ENCODE results near the gene NAV1.
A peak's percentile ranks its signal among the peaks of the same experiment; 100 is the strongest.

The NAV1 gene

GRCh38 chr1:201503397-201504176, 35.3 kb upstream of the NAV1 start:
- DNase-seq (ENCODE audit: low read depth): no peak

GRCh38 chr1:201504179-201504631, 34.7 kb upstream of the NAV1 start:
- no peak for DNase-seq (ENCODE audit: low read depth)

- DNase-seq (ENCODE audit: low read depth): no peak
Measured at GRCh38 chr1:201504799-201505502, 34.0 kb upstream of the NAV1 start.

- DNase-seq (ENCODE audit: low read depth): no peak
Measured at GRCh38 chr1:201505503-201505890, 33.4 kb upstream of the NAV1 start.

- no peak for DNase-seq (ENCODE audit: low read depth)
Measured at GRCh38 chr1:201506092-201506491, 32.8 kb upstream of the NAV1 start.

GRCh38 chr1:201506557-201507359, 32.2 kb upstream of the NAV1 start, which contains the start of gene CSRP1:
Gene CSRP1, minus strand, starts transcription at chr1:201507123. Its CDS starts 10,820 bp downstream, at chr1:201496303.
- peak; percentile 50 for DNase-seq (ENCODE audit: low read depth)

GRCh38 chr1:201507360-201507675, 31.6 kb upstream of the NAV1 start:
- no peak for DNase-seq (ENCODE audit: low read depth)

GRCh38 chr1:201508809-201509208, 30.1 kb upstream of the NAV1 start:
- no peak for DNase-seq (ENCODE audit: low read depth)

- no peak for DNase-seq (ENCODE audit: low read depth)
Measured at GRCh38 chr1:201509601-201510374, 29.1 kb upstream of the NAV1 start.

GRCh38 chr1:201510734-201511133, 28.2 kb upstream of the NAV1 start:
- no peak for DNase-seq (ENCODE audit: low read depth)

GRCh38 chr1:201511396-201511940, 27.5 kb upstream of the NAV1 start:
- no peak for DNase-seq (ENCODE audit: low read depth)

- DNase-seq (ENCODE audit: low read depth): no peak
Measured at GRCh38 chr1:201511941-201512539, 26.9 kb upstream of the NAV1 start.

GRCh38 chr1:201513498-201514243, 25.3 kb upstream of the NAV1 start:
- DNase-seq (ENCODE audit: low read depth): no peak

- DNase-seq (ENCODE audit: low read depth): no peak
Measured at GRCh38 chr1:201514466-201514865, 24.5 kb upstream of the NAV1 start.

- DNase-seq (ENCODE audit: low read depth): no peak
Measured at GRCh38 chr1:201515062-201515750, 23.7 kb upstream of the NAV1 start.

- DNase-seq (ENCODE audit: low read depth): no peak
Measured at GRCh38 chr1:201515895-201516294, 23.0 kb upstream of the NAV1 start.

- DNase-seq (ENCODE audit: low read depth): no peak
Measured at GRCh38 chr1:201516511-201517127, 22.3 kb upstream of the NAV1 start.

GRCh38 chr1:201517631-201518030, 21.3 kb upstream of the NAV1 start:
- no peak for DNase-seq (ENCODE audit: low read depth)

- DNase-seq (ENCODE audit: low read depth): no peak
Measured at GRCh38 chr1:201518071-201518470, 20.9 kb upstream of the NAV1 start.

Measured in stimulated activated CD8-positive, alpha-beta memory T cell treated with anti-CD3 and anti-CD28 coated beads, Interleukin-7, amount 100 ng/mL, for 24 hours (primary cell).